IMR-90 (cell line): ENCODE data around the gene CHDH. TPM values are rescaled to one million over a fixed set of nuclear protein-coding genes. Genes with fewer than 3 reads are reported as not detected.

Source experiments
- ATAC-seq: fragments of 200-7000 bp; cut with Tn5 transposase; 2 replicates; pipeline ENCODE4 v1.9.1; 2020; ENCODE audit warnings: low read depth, mild to moderate bottlenecking, moderate library complexity
- BruUV-seq: library from RNA; stranded (reverse); fragments of 400-500 nt; replicated peaks from 2 replicates; lab custom pipeline; 2021; lab: Mats Ljungman, UMichigan
- CTCF ChIA-PET: fragments of 300-600 bp; formaldehyde crosslinking; extraction: SDS; loops from one replicate; lab custom pipeline; 2021; ENCODE audit warnings: antibody characterized with exemption; lab: Yijun Ruan, JAX
- POLR2A ChIA-PET: fragments of 300-600 bp; sonication (Branson Sonifier 250); formaldehyde crosslinking; loops from one replicate; lab custom pipeline; 2022; ENCODE audit warnings: antibody characterized with exemption; ENCODE audit not compliant: unreplicated experiment; lab: Charles Lee
- DNase-seq: peaks from one replicate; pipeline ENCODE4 v3.0.0; 2013
- H2AFZ ChIP-seq: replicated peaks from 2 replicates; pipeline ENCODE3; 2013; ENCODE audit warnings: low read length, mild to moderate bottlenecking; ENCODE audit not compliant: poor library complexity
- H2AK5ac ChIP-seq: 2 replicates; pipeline ENCODE4 v1.6.1; 2013; ENCODE audit warnings: low read depth, low read length, inconsistent platforms
- H2AK9ac ChIP-seq: replicated peaks from 2 replicates; pipeline ENCODE3; 2013; ENCODE audit warnings: mild to moderate bottlenecking, low read depth, low read length, moderate library complexity; ENCODE audit not compliant: poor library complexity
- H2BK120ac ChIP-seq: 2 replicates; pipeline ENCODE4 v1.6.1; 2013; ENCODE audit warnings: low read depth, low read length, inconsistent platforms
- H2BK15ac ChIP-seq: 3 replicates; pipeline ENCODE4 v1.6.1; 2013; ENCODE audit warnings: low read depth, low read length, inconsistent platforms
- H2BK20ac ChIP-seq: 2 replicates; pipeline ENCODE4 v1.6.1; 2013; ENCODE audit warnings: low read depth, mild to moderate bottlenecking, inconsistent platforms, low read length, moderate library complexity
- H2BK5ac ChIP-seq: 2 replicates; pipeline ENCODE4 v1.6.1; 2013; ENCODE audit warnings: mild to moderate bottlenecking, low read depth, low read length, inconsistent platforms; ENCODE audit not compliant: poor library complexity, severe bottlenecking
- H3K14ac ChIP-seq: replicated peaks from 2 replicates; pipeline ENCODE4 v1.6.1; 2013; ENCODE audit warnings: low read depth, low read length, inconsistent platforms
- H3K18ac ChIP-seq: 2 replicates; pipeline ENCODE4 v1.6.1; 2013; ENCODE audit warnings: low read depth, low read length, control low read depth
- H3K23ac ChIP-seq: 2 replicates; pipeline ENCODE4 v1.6.1; 2013; ENCODE audit warnings: low read depth, low read length, inconsistent platforms
- H3K27ac ChIP-seq: 2 replicates; pipeline ENCODE4 v1.5.1; 2013; ENCODE audit warnings: mild to moderate bottlenecking, control low read depth, low read length; ENCODE audit not compliant: insufficient read depth
- H3K27me3 ChIP-seq: 2 replicates; pipeline ENCODE4 v1.6.1; 2013; ENCODE audit warnings: low read length; ENCODE audit not compliant: control insufficient read depth, insufficient read depth
- H3K36me3 ChIP-seq: 2 replicates; pipeline ENCODE4 v1.6.1; 2013; ENCODE audit warnings: low read length, mixed read lengths; ENCODE audit not compliant: control insufficient read depth, insufficient read depth
- H3K4ac ChIP-seq: 2 replicates; pipeline ENCODE4 v1.6.1; 2013; ENCODE audit warnings: low read depth, low read length, inconsistent platforms
- H3K4me1 ChIP-seq: 2 replicates; pipeline ENCODE4 v1.6.1; 2013; ENCODE audit warnings: low read length, mixed read lengths; ENCODE audit not compliant: control insufficient read depth, insufficient read depth
- H3K4me2 ChIP-seq: 2 replicates; pipeline ENCODE4 v1.6.1; 2013; ENCODE audit warnings: low read depth, mild to moderate bottlenecking, control low read depth, low read length, moderate library complexity
- H3K4me3 ChIP-seq: 2 replicates; pipeline ENCODE4 v1.5.1; 2013; ENCODE audit warnings: low read depth, mild to moderate bottlenecking, control low read depth, low read length, moderate library complexity; ENCODE audit not compliant: insufficient read depth
- H3K56ac ChIP-seq: 2 replicates; pipeline ENCODE4 v1.6.1; 2013; ENCODE audit warnings: low read length, inconsistent platforms; ENCODE audit not compliant: insufficient read depth; ENCODE audit errors: extremely low read depth
- H3K79me1 ChIP-seq, 2 experiments: 2 replicates each; pipeline ENCODE4 v1.6.1; 2013; ENCODE audit warnings: low read length in 2 of 2, inconsistent platforms in 1 of 2, low read depth in 1 of 2
- H3K9ac ChIP-seq: 2 replicates; pipeline ENCODE4 v1.6.1; 2013; ENCODE audit warnings: low read depth, low read length, control low read depth
- H3K9me1 ChIP-seq: 2 replicates; pipeline ENCODE4 v1.6.1; 2013; ENCODE audit warnings: low read length, inconsistent platforms; ENCODE audit not compliant: insufficient read depth
- H3K9me3 ChIP-seq: 2 replicates; pipeline ENCODE4 v1.6.1; 2013; ENCODE audit warnings: low read length; ENCODE audit not compliant: control insufficient read depth, insufficient read depth
- H4K20me1 ChIP-seq: 2 replicates; pipeline ENCODE4 v1.6.1; 2013; ENCODE audit warnings: low read length, inconsistent platforms; ENCODE audit not compliant: insufficient read depth
- H4K5ac ChIP-seq: 2 replicates; pipeline ENCODE4 v1.6.1; 2013; ENCODE audit warnings: mild to moderate bottlenecking, low read depth, low read length, control low read depth
- H4K8ac ChIP-seq, 2 experiments: 2 replicates each; pipeline ENCODE4 v1.6.1; 2013; ENCODE audit warnings: low read depth in 2 of 2, low read length in 2 of 2, control low read depth in 1 of 2, inconsistent platforms in 1 of 2
- H4K91ac ChIP-seq: 2 replicates; pipeline ENCODE4 v1.6.1; 2013; ENCODE audit warnings: low read depth, low read length, inconsistent platforms; ENCODE audit not compliant: insufficient read depth
- BHLHE40 ChIP-seq: fragments of 150-350 bp; IDR thresholded peaks from 2 replicates; pipeline ENCODE4 v1.6.1; 2016; ENCODE audit warnings: mild to moderate bottlenecking, low read depth, low read length
- CEBPB ChIP-seq: IDR thresholded peaks from 2 replicates; pipeline ENCODE4 v1.6.1; 2012; ENCODE audit warnings: low read depth, low read length, improper control_type of control experiment
- CHD1 ChIP-seq: IDR thresholded peaks from 2 replicates; pipeline ENCODE4 v1.6.1; 2012; ENCODE audit warnings: low read depth, low read length, improper control_type of control experiment
- CTCF ChIP-seq: conservative IDR thresholded peaks from 2 replicates; pipeline ENCODE4 v1.5.1; 2012; ENCODE audit warnings: mild to moderate bottlenecking, low read depth, low read length, improper control_type of control experiment
- FOS ChIP-seq: fragments of 150-350 bp; IDR thresholded peaks from 2 replicates; pipeline ENCODE4 v1.6.1; 2016; ENCODE audit warnings: low read depth, low read length
- MAFK ChIP-seq: IDR thresholded peaks from 2 replicates; pipeline ENCODE4 v1.6.1; 2012; ENCODE audit warnings: low read depth, low read length, improper control_type of control experiment
- MAZ ChIP-seq: IDR thresholded peaks from 2 replicates; pipeline ENCODE4 v1.6.1; 2012; ENCODE audit warnings: low read depth, mild to moderate bottlenecking, low read length, improper control_type of control experiment, moderate library complexity, borderline replicate concordance
- MXI1 ChIP-seq: IDR thresholded peaks from 2 replicates; pipeline ENCODE4 v1.6.1; 2012; ENCODE audit warnings: low read depth, mild to moderate bottlenecking, low read length, moderate library complexity, borderline replicate concordance
- NFE2L2 ChIP-seq: fragments of 150-350 bp; IDR thresholded peaks from 2 replicates; pipeline ENCODE4 v1.6.1; 2016; ENCODE audit warnings: low read depth, mild to moderate bottlenecking, low read length
- POLR2A ChIP-seq: IDR thresholded peaks from 2 replicates; pipeline ENCODE4 v1.6.1; 2012; ENCODE audit warnings: mild to moderate bottlenecking, low read depth, low read length
- RAD21 ChIP-seq: IDR thresholded peaks from 2 replicates; pipeline ENCODE4 v1.6.1; 2012; ENCODE audit warnings: low read length, improper control_type of control experiment
- RCOR1 ChIP-seq: IDR thresholded peaks from 2 replicates; pipeline ENCODE4 v1.6.1; 2012; ENCODE audit warnings: mild to moderate bottlenecking, low read length, improper control_type of control experiment; ENCODE audit not compliant: insufficient replicate concordance
- RFX5 ChIP-seq: IDR thresholded peaks from 2 replicates; pipeline ENCODE4 v1.8.0; 2012; ENCODE audit warnings: low read depth, mild to moderate bottlenecking, low read length, moderate library complexity
- SMC3 ChIP-seq: fragments of 150-350 bp; IDR thresholded peaks from 2 replicates; pipeline ENCODE4 v1.6.1; 2016; ENCODE audit warnings: low read depth, mild to moderate bottlenecking, antibody characterized with exemption, low read length, moderate library complexity
- WGBS, 2 experiments: methylation state at CpG; one replicate each; pipeline versions ENCODE4 v1.1.5 to v1.1.7; 2013; ENCODE audit warnings: missing lambda C conversion rate in 2 of 2; ENCODE audit not compliant: insufficient read length in 1 of 2; ENCODE audit errors: extremely low coverage in 2 of 2; 5-methylcytosine and 5-hydroxymethylcytosine counted together
- dilution Hi-C: fragments of 300-500 bp; cut with HindIII; formaldehyde crosslinking; loops from one replicate; pipeline ENCODE4 v1.14.3; 2018; ENCODE audit warnings: low sequenced_read_pairs; ENCODE audit not compliant: unreplicated experiment
- in situ Hi-C: fragments of 300-500 bp; cut with MboI; formaldehyde crosslinking; loops from 3 replicates; pipeline ENCODE4 v1.14.3; 2019; ENCODE audit warnings: low sequenced_read_pairs, inconsistent platforms, mixed read lengths
- intact Hi-C: fragments of 100-400 bp; cut with micrococcal nuclease; formaldehyde crosslinking; loops from 2 replicates; pipeline ENCODE4 v1.10.0; 2022
- polyA plus RNA-seq, 3 experiments: library from polyadenylated mRNA; depleted of rRNA; stranded (reverse); fragments of >200 nt; gene quantifications; 2 replicates each; pipeline ENCODE4 v1.2.3, GENCODE V29; 2012; ENCODE audit warnings: low replicate concordance in 1 of 3
- total RNA-seq: library from RNA; depleted of rRNA; stranded (reverse); fragments of >200 nt; gene quantifications from 2 replicates; pipeline ENCODE4 v1.2.3, GENCODE V29; 2012
- TF ChIP-seq, protein P1 (sequence below): fragments of 150-350 bp; IDR thresholded peaks from 2 replicates; pipeline ENCODE4 v1.6.1; 2017; ENCODE audit warnings: mild to moderate bottlenecking, antibody characterized with exemption, low read length, low read depth
- TF ChIP-seq, protein P2 (sequence below): fragments of 150-350 bp; IDR thresholded peaks from 2 replicates; pipeline ENCODE4 v1.6.1; 2016; ENCODE audit warnings: low read depth, mild to moderate bottlenecking, low read length, moderate library complexity, borderline replicate concordance

CHDH gene
- total and polyA plus RNA-seq, 2 of the 4 experiments (the other 2 are of a cell fraction) = under 0.01 to 0.19 TPM

GRCh38 chr3:53787016-53787415, 59.2 kb downstream of the CHDH start:
- H3K23ac ChIP-seq = no peak overlapping the region
- no peak overlapping the region for H4K8ac ChIP-seq
- no TSS peak for BruUV-seq
- no peak overlapping the region for H3K4ac ChIP-seq
- H2AK9ac ChIP-seq = no peak overlapping the region
- no peak overlapping the region for H3K4me2 ChIP-seq
- ChIA-PET POLR2A (no interaction called here), CTCF (interaction anchor here (1.3 kb wide), 1 partner anchor 13 kb away, joined by 3 read pairs; no protein-coding TSS in a partner anchor)
- no peaks in the 10 kb centered on the region for H3K9me3 ChIP-seq
- H3K4me3 ChIP-seq = no peak overlapping the region
- ATAC-seq = no peak
- H3K36me3 ChIP-seq = no peaks in the 10 kb centered on the region
- intact Hi-C loops (no loop called here), dilution Hi-C loops (no loop called here), in situ Hi-C loops (no loop called here)
- no peak overlapping the region for H2BK120ac ChIP-seq
- H2BK5ac ChIP-seq = no peak overlapping the region
- H3K27ac ChIP-seq = no peak overlapping the region
- H4K20me1 ChIP-seq = no peaks in the 10 kb centered on the region
- TF ChIP-seq MXI1 (no peak), CEBPB (no peak), FOS (no peak), CHD1 (no peak), NFE2L2 (no peak), RAD21 (no peak), RCOR1 (no peak), MAZ (no peak), BHLHE40 (no peak), POLR2A (no peak), SMC3 (no peak), MAFK (no peak), RFX5 (no peak), CTCF (no peak)
- TF ChIP-seq, protein P1, sequence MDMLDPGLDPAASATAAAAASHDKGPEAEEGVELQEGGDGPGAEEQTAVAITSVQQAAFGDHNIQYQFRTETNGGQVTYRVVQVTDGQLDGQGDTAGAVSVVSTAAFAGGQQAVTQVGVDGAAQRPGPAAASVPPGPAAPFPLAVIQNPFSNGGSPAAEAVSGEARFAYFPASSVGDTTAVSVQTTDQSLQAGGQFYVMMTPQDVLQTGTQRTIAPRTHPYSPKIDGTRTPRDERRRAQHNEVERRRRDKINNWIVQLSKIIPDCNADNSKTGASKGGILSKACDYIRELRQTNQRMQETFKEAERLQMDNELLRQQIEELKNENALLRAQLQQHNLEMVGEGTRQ = no peak
- TF ChIP-seq, protein P2, sequence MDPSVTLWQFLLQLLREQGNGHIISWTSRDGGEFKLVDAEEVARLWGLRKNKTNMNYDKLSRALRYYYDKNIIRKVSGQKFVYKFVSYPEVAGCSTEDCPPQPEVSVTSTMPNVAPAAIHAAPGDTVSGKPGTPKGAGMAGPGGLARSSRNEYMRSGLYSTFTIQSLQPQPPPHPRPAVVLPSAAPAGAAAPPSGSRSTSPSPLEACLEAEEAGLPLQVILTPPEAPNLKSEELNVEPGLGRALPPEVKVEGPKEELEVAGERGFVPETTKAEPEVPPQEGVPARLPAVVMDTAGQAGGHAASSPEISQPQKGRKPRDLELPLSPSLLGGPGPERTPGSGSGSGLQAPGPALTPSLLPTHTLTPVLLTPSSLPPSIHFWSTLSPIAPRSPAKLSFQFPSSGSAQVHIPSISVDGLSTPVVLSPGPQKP = no peak
- 89% methylated on average over 7 of the region's 9 CpGs; no CpG with 5 or more reads in 1 of the 2 experiments for WGBS, 2 experiments
- no peak overlapping the region for H2AFZ ChIP-seq
- H4K5ac ChIP-seq = no peak overlapping the region
- H3K9ac ChIP-seq = no peak overlapping the region
- no peak overlapping the region for H3K56ac ChIP-seq
- no peaks in the 10 kb centered on the region for H3K4me1 ChIP-seq
- no peak overlapping the region for H2AK5ac ChIP-seq
- H2BK15ac ChIP-seq = no peak overlapping the region
- no peaks in the 10 kb centered on the region for H3K9me1 ChIP-seq
- H3K18ac ChIP-seq = no peak overlapping the region
- H3K79me1 ChIP-seq = no peaks in the 10 kb centered on the region
- H4K91ac ChIP-seq = no peak overlapping the region
- H3K27me3 ChIP-seq = peaks cover 23% of the 10 kb centered on the region
- H3K14ac ChIP-seq = no peak overlapping the region
- no peak for DNase-seq
- no peak overlapping the region for H2BK20ac ChIP-seq
